ENCODE measurements around the gene PPAN.

DNA sequence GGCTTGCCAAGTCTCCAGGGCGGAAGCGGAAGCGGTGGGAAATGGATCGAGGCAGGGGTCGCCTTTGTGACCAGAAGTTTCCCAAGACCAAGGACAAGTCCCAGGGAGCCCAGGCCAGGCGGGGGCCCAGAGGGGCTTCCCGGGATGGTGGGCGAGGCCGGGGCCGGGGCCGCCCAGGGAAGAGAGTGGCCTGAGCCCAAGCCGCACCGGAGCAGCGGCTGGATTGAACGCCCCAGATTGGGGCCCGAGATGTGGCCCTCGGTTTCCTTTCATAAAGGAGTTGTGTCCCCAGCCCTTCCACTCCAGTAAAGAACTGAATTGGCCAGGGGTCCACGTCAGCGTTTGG is 4.8 kb downstream of the PPAN start:
- TF ChIP-seq EZH2phosphoT487 (IDR thresholded peaks at IDR 0.05; ENCODE audit: insufficient read depth, low read depth) = no peak
- TF ChIP-seq EZH2 (IDR thresholded peaks at IDR 0.05; ENCODE audit: insufficient read depth, poor library complexity, severe bottlenecking) = no peak
